HepG2 (cell line): ENCODE results near the gene GPLD1. TPM values are rescaled to one million over a fixed set of nuclear protein-coding genes. Genes with fewer than 3 reads are reported as not detected.

Experiments
- ATAC-seq: fragments of 200-7000 bp; cut with Tn5 transposase; 3 replicates; pipeline ENCODE4 v1.9.1; 2020; ENCODE audit warnings: mild to moderate bottlenecking, moderate library complexity
- BruUV-seq: library from RNA; stranded (reverse); fragments of 400-500 nt; replicated peaks from 2 replicates; lab custom pipeline; 2021; lab: Mats Ljungman, UMichigan
- CTCF ChIA-PET: fragments of 300-600 bp; formaldehyde crosslinking; extraction: SDS; loops from one replicate; lab custom pipeline; 2021; ENCODE audit warnings: low total read pairs, inconsistent platforms, low intra/inter-chr PET ratio; lab: Yijun Ruan, JAX
- POLR2A ChIA-PET: fragments of 350-600 bp; sonication (Branson Sonifier 250); formaldehyde crosslinking; loops from one replicate; lab custom pipeline; 2020; ENCODE audit warnings: antibody characterized with exemption, inconsistent platforms; lab: Yijun Ruan, JAX
- DNase-seq: peaks from one replicate; pipeline ENCODE4 v3.0.0-alpha.2; 2015; ENCODE audit warnings: low spot score
- FAIRE-seq: peaks from 3 replicates; lab custom pipeline; 2011; peaks lifted over from hg19 to GRCh38; lab: Jason Lieb, UNC
- H2AFZ ChIP-seq: one replicate; pipeline ENCODE4 v1.6.1; 2011; ENCODE audit warnings: low read length, inconsistent platforms
- H3K27ac ChIP-seq: fragments of 300-600 bp; 3 replicates; pipeline ENCODE4 v1.8.0; 2011; ENCODE audit warnings: mixed run types, mild to moderate bottlenecking, mixed read lengths, low read length, inconsistent platforms; ENCODE audit not compliant: insufficient read depth; ENCODE audit errors: extremely low read length
- H3K27me3 ChIP-seq, 2 experiments: fragments of 200-600 bp in 1 of 2; 2 replicates in 1 of 2; 3 replicates in 1 of 2; pipeline versions ENCODE4 v1.6.0 to v1.8.0; 2011; ENCODE audit warnings: low read length in 2 of 2, mild to moderate bottlenecking in 2 of 2, moderate library complexity in 2 of 2, inconsistent platforms in 1 of 2; ENCODE audit not compliant: insufficient read depth in 2 of 2, control insufficient read depth in 1 of 2
- H3K36me3 ChIP-seq, 2 experiments: fragments of 200-600 bp in 1 of 2; replicated peaks in 1 of 2; 2 replicates in 1 of 2; 3 replicates in 1 of 2; pipeline versions ENCODE4 v1.5.1 to v1.8.0; 2011; ENCODE audit warnings: low read length in 2 of 2, inconsistent platforms in 1 of 2; ENCODE audit not compliant: insufficient read depth in 2 of 2, control insufficient read depth in 1 of 2
- H3K4me1 ChIP-seq: 2 replicates; pipeline ENCODE4 v1.5.1; 2012; ENCODE audit warnings: low read length, inconsistent platforms; ENCODE audit not compliant: insufficient read depth
- H3K4me2 ChIP-seq: 2 replicates; pipeline ENCODE4 v1.6.0; 2011; ENCODE audit warnings: low read depth, low read length, inconsistent platforms
- H3K4me3 ChIP-seq, 3 experiments: fragments of 200-600 bp in 1 of 3; sonication (generic), shearing (Covaris generic) in 1 of 3; replicated peaks in 1 of 3; 2 replicates each; pipeline ENCODE4 v1.5.1; 2011 to 2016; ENCODE audit warnings: low read length in 3 of 3, inconsistent platforms in 2 of 3, low read depth in 2 of 3, mild to moderate bottlenecking in 2 of 3, control low read depth in 1 of 3, mixed read lengths in 1 of 3; ENCODE audit not compliant: insufficient read depth in 1 of 3
- H3K79me2 ChIP-seq: one replicate; pipeline ENCODE4 v1.6.1; 2011; ENCODE audit warnings: low read length, inconsistent platforms; ENCODE audit not compliant: insufficient read depth
- H3K9ac ChIP-seq: 2 replicates; pipeline ENCODE4 v1.6.0; 2011; ENCODE audit warnings: mild to moderate bottlenecking, low read depth, low read length, inconsistent platforms; ENCODE audit not compliant: insufficient read depth
- H3K9me3 ChIP-seq: 2 replicates; pipeline ENCODE4 v1.5.1; 2012; ENCODE audit warnings: mild to moderate bottlenecking, low read length
- H4K20me1 ChIP-seq: 2 replicates; pipeline ENCODE4 v1.6.0; 2011; ENCODE audit warnings: inconsistent platforms, mild to moderate bottlenecking, low read length, moderate library complexity; ENCODE audit not compliant: insufficient read depth
- ARHGAP35 ChIP-seq: sonication (generic); formaldehyde crosslinking; IDR thresholded peaks from 2 replicates; pipeline ENCODE4 v1.9.0; 2022; ENCODE audit warnings: mild to moderate bottlenecking, inconsistent platforms, moderate library complexity, missing genetic modification reagents, borderline replicate concordance
- BCL3 ChIP-seq: sonication (generic); formaldehyde crosslinking; IDR thresholded peaks from 2 replicates; pipeline ENCODE4 v1.5.1; 2020; ENCODE audit warnings: mild to moderate bottlenecking, missing genetic modification reagents, moderate library complexity
- ELF1 ChIP-seq: sonication (generic); formaldehyde crosslinking; IDR thresholded peaks from 2 replicates; pipeline ENCODE4 v1.4.0; 2020; ENCODE audit warnings: missing genetic modification reagents
- ERF ChIP-seq: IDR thresholded peaks from 2 replicates; pipeline ENCODE4 v1.6.1; 2018; ENCODE audit warnings: missing biosample characterization, missing genetic modification reagents
- FUBP1 ChIP-seq: sonication (generic); formaldehyde crosslinking; IDR thresholded peaks from 2 replicates; pipeline ENCODE4 v1.5.1; 2020; ENCODE audit warnings: missing genetic modification reagents, mild to moderate bottlenecking, borderline replicate concordance
- IKZF4 ChIP-seq: sonication (generic); formaldehyde crosslinking; IDR thresholded peaks from 2 replicates; pipeline ENCODE4 v1.5.1; 2020; ENCODE audit warnings: borderline replicate concordance, mild to moderate bottlenecking, low read depth, missing genetic modification reagents; ENCODE audit errors: not compliant biosample characterization
- KDM6A ChIP-seq: IDR thresholded peaks from 2 replicates; pipeline ENCODE4 v1.6.1; 2016; ENCODE audit warnings: low read depth
- RFX5 ChIP-seq: IDR thresholded peaks from 2 replicates; pipeline ENCODE4 v1.6.1; 2011; ENCODE audit warnings: low read depth, low read length, improper control_type of control experiment
- SP1 ChIP-seq, 2 experiments: fragments of 450-650 bp in 1 of 2; sonication (generic) in 1 of 2; formaldehyde crosslinking in 1 of 2; IDR thresholded peaks; 2 replicates each; pipeline versions ENCODE4 v1.4.0 to v1.6.1; 2016 to 2020; ENCODE audit warnings: missing genetic modification reagents in 1 of 2
- ZNF343 ChIP-seq: sonication (generic); formaldehyde crosslinking; IDR thresholded peaks from 2 replicates; pipeline ENCODE4 v1.4.0; 2020; ENCODE audit warnings: mild to moderate bottlenecking, missing genetic modification reagents
- ZNF597 ChIP-seq: sonication (generic); formaldehyde crosslinking; IDR thresholded peaks from 2 replicates; pipeline ENCODE4 v1.5.0; 2020; ENCODE audit warnings: missing genetic modification reagents
- ZNF607 ChIP-seq: sonication (generic); formaldehyde crosslinking; IDR thresholded peaks from 2 replicates; pipeline ENCODE4 v1.5.1; 2020; ENCODE audit warnings: missing genetic modification reagents, mild to moderate bottlenecking, borderline replicate concordance
- ZNF883 ChIP-seq: sonication (generic); formaldehyde crosslinking; IDR thresholded peaks from 2 replicates; pipeline ENCODE4 v1.5.1; 2020; ENCODE audit warnings: mild to moderate bottlenecking, missing genetic modification reagents; ENCODE audit errors: not compliant biosample characterization
- WGBS: methylation state at CpG from one replicate; pipeline ENCODE4 v1.1.6; 2017; ENCODE audit warnings: low lambda C conversion rate; 5-methylcytosine and 5-hydroxymethylcytosine counted together
- in situ Hi-C: cut with HindIII; loops from 2 replicates; pipeline ENCODE4 v1.10.0; 2017; ENCODE audit warnings: low pct_unique_long_range_greater_than_20kb; ENCODE audit not compliant: extremely low pct_ligation_motif_present
- intact Hi-C: fragments of 100-400 bp; cut with micrococcal nuclease; formaldehyde crosslinking; loops from one replicate; pipeline ENCODE4 v1.10.0; 2022; ENCODE audit not compliant: unreplicated experiment
- polyA plus RNA-seq, 8 experiments: library from polyadenylated mRNA; depleted of rRNA in 3 of 8; stranded (reverse) in 7 of 8; unstranded in 1 of 8; fragments of >200 nt; fragmentation: Illumina TruSeq in 4 of 8; extraction: Trizol in 4 of 8; gene quantifications; 2 replicates each; pipeline versions ENCODE4 v1.2.1 to v1.2.3, GENCODE V29; 2011 to 2016; ENCODE audit warnings: low read depth in 4 of 8, missing spikeins in 1 of 8, mixed read lengths in 1 of 8; ENCODE audit not compliant: insufficient read depth in 1 of 8
- total RNA-seq, 5 experiments: library from RNA; depleted of rRNA; stranded (reverse); fragments of >200 nt; fragmentation: Illumina TruSeq; extraction: Trizol; gene quantifications; 2 replicates each; pipeline ENCODE4 v1.2.3, GENCODE V29; 2016; ENCODE audit warnings: low read depth in 1 of 5
- TF ChIP-seq, protein P1 (sequence below): sonication (generic); formaldehyde crosslinking; IDR thresholded peaks from 2 replicates; pipeline ENCODE4 v1.4.0; 2020; ENCODE audit warnings: missing genetic modification reagents

GPLD1 gene
- total and polyA plus RNA-seq, 2 of the 13 experiments (the other 11 are each of a cell fraction or from before 2014, with no cell fraction given): 6.2 to 7.6 TPM

GRCh38 chr6:24458134-24458533 is 31.2 kb downstream of the GPLD1 start:
- no peak overlapping the region for H3K4me2 ChIP-seq
- H3K9ac ChIP-seq: no peak overlapping the region
- H4K20me1 ChIP-seq: no peaks in the 10 kb centered on the region
- intact Hi-C loops (no loop called here), in situ Hi-C loops (no loop called here)
- BruUV-seq: no TSS peak
- no peak for FAIRE-seq
- no peak for DNase-seq
- no peaks in the 10 kb centered on the region for H3K27me3 ChIP-seq
- H3K36me3 ChIP-seq: no peaks in the 10 kb centered on the region
- POLR2A ChIA-PET: no interaction called here
- 89% methylated on average over 3 of the region's 4 CpGs for WGBS
- CTCF ChIA-PET: no interaction called here
- H3K9me3 ChIP-seq: no peaks in the 10 kb centered on the region
- no peak overlapping the region for H3K4me3 ChIP-seq
- no peaks in the 10 kb centered on the region for H3K79me2 ChIP-seq
- H3K27ac ChIP-seq: no peak overlapping the region
- TF ChIP-seq ZNF607 (no peak), ZNF883 (CRISPR knock-in tag) (no peak), RFX5 (no peak), FUBP1 (no peak), BCL3 (no peak), ZNF597 (CRISPR knock-in tag) (no peak), ARHGAP35 (no peak), ELF1 (CRISPR knock-in tag) (no peak), KDM6A (CRISPR knock-in tag) (no peak), SP1 (IDR thresholded peaks at IDR 0.05) (no peak), SP1 (CRISPR knock-in tag; IDR thresholded peaks at IDR 0.05) (no peak), ERF (CRISPR knock-in tag) (no peak), ZNF343 (CRISPR knock-in tag) (no peak), IKZF4 (CRISPR knock-in tag) (no peak)
- TF ChIP-seq, protein P1, sequence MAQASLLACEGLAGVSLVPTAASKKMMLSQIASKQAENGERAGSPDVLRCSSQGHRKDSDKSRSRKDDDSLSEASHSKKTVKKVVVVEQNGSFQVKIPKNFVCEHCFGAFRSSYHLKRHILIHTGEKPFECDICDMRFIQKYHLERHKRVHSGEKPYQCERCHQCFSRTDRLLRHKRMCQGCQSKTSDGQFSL: no peak
- H2AFZ ChIP-seq: no peak overlapping the region
- no peak for ATAC-seq
- H3K4me1 ChIP-seq: no peaks in the 10 kb centered on the region
